ENCODE measurements around the gene YBX2.

Gene YBX2

DNA sequence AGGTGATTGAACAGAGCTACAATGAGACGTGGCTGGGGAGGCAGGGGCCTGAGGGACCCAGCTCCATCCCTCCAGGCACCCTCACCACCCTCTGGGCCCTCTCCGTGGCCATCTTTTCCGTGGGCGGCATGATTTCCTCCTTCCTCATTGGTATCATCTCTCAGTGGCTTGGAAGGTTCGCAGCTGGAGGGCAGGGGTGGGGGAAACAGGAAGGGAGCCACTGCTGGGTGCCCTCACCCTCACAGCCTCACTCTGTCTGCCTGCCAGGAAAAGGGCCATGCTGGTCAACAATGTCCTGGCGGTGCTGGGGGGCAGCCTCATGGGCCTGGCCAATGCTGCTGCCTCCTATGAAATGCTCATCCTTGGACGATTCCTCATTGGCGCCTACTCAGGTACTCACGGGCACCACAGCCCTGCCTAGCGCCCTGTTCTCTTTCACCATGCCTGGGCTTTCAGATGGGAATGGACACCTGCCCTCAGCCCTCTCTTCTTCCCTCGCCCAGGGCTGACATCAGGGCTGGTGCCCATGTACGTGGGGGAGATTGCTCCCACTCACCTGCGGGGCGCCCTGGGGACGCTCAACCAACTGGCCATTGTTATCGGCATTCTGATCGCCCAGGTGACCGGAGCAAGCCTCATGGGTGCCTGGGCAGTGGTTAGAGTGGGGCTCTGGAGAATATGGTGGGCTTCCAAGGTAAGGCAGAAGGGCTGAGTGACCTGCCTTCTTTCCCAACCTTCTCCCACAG lies 10.8 kb downstream of the YBX2 start:
- intact Hi-C loops (cut with DNase I): no loop called here

DNA sequence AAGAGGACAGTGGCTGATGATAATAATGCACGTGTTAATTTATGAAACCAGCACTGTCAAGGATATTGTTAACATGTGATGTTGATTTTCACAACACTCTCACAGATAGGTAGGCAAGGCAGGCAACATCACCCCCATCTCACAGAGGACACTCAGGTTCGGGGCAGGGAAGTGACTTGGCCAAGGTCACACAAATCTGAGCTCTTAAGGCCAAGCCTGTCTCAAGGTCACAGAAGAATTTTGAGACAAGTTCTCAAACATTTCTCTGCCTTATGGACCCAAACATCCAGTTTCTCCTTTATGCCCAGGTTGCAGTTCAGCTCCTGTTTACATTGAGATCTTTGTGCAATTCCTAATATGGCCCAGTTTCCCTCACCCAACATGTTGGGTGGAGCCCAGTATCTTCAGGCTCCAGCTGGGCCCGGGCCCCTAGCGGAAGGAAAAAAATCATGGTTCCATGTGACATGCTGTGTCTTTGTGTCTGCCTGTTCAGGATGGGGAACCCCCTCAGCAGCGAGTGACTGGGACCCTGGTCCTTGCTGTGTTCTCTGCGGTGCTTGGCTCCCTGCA lies 11.6 kb downstream of the YBX2 start:
- intact Hi-C loops (cut with DNase I): no loop called here

More for the DNA sequence above, 10.8 kb downstream of the YBX2 start:
- DNase-seq: no peak

DNA sequence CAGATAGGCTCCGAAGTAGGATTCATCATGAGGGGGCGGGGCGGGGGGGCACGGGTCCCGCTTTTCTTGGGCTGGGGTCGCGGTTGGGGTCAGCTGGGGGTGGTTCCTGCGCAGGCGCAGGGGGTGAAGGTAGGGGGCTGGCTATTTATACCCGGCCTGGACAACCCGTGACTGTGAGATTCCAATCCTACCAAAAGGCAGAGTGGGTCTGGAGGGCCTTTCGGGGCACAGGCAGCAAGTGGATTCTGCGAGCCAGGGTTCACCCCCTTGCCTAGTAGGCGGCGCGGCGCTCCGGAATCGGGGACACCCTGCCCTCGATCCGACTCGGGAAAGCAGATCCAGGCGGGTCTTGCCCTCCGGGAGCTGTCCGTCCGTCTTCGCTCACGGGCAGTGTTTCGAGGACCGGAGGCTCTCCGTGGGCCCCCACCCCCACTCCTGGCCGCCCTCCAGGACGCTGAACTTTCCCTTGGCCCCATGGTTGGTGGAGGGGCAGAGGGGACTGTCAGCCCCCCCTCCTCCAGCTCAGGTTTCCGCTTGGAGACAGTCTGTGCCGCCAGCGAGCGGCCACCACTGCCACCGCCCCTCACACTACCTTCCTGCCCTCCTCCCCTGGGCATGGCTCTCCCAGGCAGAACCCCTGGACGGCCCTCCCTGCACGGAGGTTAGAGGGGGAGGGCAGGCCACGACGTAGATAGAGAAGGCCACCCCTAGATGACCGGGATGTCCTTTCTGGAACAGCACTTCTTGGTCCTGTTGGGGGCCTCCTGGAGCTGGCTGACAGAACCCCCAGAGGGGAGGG lies 12.3 kb downstream of the YBX2 start:
- intact Hi-C loops (cut with DNase I): no loop called here

More for the DNA sequence above, 11.6 kb downstream of the YBX2 start:
- no peak for DNase-seq

GRCh38 chr17:7281074-7281952 lies 13.1 kb downstream of the YBX2 start, which contains the start of gene SLC2A4:
SLC2A4 (plus strand) TSS chr17:7281718; CDS start chr17:7281935, 217 bp downstream.
- intact Hi-C loops (cut with DNase I): no loop called here
- DNase-seq: peak; percentile 64 to 89 (median 80)

More for the DNA sequence above, 12.3 kb downstream of the YBX2 start:
- no peak for DNase-seq

DNA sequence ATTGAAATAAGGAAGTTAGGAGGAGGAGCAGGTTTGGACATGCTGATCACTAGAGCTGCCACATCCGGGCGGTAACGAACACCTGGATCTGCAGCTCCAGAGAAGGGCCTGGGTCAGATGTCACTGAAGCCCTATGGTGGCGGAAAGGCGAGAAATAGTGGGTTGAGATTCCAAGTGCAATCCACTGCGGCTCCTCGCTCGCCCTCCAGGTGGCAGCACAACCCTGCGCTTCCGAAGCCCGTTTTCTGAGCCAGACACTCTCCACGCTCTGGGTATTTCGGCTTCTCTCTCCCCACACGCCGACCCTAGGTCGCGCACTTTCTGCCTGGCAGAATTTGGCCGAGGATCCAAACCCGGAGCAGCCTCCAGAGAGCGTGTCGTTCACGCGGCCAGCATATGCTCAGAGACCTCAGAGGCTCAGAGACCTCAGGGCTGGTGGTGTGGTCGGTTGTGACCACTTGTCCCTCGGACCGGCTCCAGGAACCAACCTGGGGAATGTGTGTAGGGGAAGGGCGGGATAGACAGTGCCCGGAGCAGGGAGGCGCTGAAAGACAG lies 13.8 kb downstream of the YBX2 start:
- intact Hi-C loops (cut with DNase I): no loop called here
- DNase-seq: peak; percentile 66 to 93 (median 86)

- DNase-seq: no peak
- intact Hi-C loops (cut with DNase I): no loop called here
These were observed 15.0 kb downstream of the YBX2 start for GRCh38 chr17:7279448-7279847.

DNA sequence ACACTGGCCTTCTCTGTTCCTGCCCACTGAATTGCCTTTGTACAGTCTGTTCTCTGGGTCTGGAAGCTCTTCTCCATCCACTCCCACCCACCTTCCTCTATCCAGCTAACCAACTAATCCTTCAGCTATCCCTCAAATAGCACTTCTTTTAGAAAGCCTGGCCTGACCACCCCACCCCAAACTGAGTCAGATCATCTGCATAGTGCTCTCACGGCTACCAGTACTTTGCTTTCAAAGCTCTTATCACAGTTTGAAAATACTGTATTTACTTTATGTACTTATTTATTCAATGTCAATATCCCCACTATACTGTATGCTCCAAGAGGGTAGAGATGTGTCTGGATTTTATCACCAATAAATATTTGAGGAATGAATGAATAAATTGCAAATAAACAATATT lies 27.7 kb downstream of the YBX2 start:
- DNase-seq: no peak
- intact Hi-C loops (cut with DNase I): no loop called here

- no peak for DNase-seq
- intact Hi-C loops (cut with DNase I): no loop called here
These were observed 30.7 kb downstream of the YBX2 start for GRCh38 chr17:7263801-7264078.

- no peak for DNase-seq
- intact Hi-C loops (cut with DNase I): no loop called here
These were observed 31.3 kb downstream of the YBX2 start for GRCh38 chr17:7262935-7263800.

GRCh38 chr17:7262192-7262934 lies 32.1 kb downstream of the YBX2 start, which contains the start of gene CLDN7:
CLDN7 (minus strand) TSS chr17:7262478; CDS start chr17:7262043, 435 bp downstream.
- intact Hi-C loops (cut with DNase I): no loop called here
- no peak for DNase-seq

- no peak for DNase-seq
- intact Hi-C loops (cut with DNase I): no loop called here
These were observed 32.9 kb downstream of the YBX2 start for GRCh38 chr17:7261379-7262191.

- peak in 1 of 42 donors; percentile 23 for DNase-seq
- intact Hi-C loops (cut with DNase I): no loop called here
These were observed 33.6 kb downstream of the YBX2 start for GRCh38 chr17:7260651-7261378.

DNA sequence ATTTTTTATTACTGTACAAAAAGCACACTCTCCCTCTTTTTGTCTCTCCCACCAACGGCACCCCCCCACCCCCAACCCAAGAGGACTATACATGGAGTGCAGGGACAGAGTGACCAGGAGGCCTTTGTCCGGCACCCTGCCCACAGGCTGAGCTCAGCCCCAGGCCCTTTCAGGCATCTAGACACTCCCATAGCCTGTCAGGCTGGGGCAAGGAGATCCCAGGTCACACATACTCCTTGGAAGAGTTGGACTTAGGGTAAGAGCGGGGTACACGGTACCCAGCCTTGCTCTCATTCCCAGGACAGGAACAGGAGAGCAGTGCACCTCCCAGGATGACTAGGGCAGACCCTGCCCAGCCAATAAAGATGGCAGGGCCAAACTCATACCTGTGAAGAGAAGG lies 34.3 kb downstream of the YBX2 start:
- intact Hi-C loops (cut with DNase I): no loop called here
- no peak for DNase-seq

DNA sequence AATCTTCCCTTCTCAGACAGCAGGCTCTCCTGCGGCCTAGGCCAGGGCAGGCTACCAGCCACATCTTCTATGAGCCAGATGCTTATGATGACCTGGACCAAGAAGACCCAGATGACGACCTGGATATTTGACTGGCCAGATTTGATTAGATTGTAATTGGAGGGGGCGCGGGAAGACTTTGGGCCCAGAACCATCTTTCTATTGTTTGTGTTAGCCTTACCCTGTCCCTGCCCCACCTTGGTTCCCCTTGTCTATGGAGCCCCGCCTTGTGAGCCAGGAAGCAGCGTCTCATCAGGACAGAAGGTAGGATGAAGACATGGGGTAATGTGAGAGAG lies 34.9 kb downstream of the YBX2 start:
- intact Hi-C loops (cut with DNase I): no loop called here
- DNase-seq: no peak

- intact Hi-C loops (cut with DNase I): no loop called here
- DNase-seq: no peak
These were observed 35.5 kb downstream of the YBX2 start for GRCh38 chr17:7258731-7259554.
